NCI-H1417 (cell line): ENCODE measurements around the gene GTSE1.
"Not testable (repeated sequence)": the region's sequence is repeated elsewhere in the genome, so short reads cannot be mapped to it uniquely, and the experiment has no call there.

Experiments used
- DNase-seq, 3 experiments: peaks; one replicate each; lab custom pipeline; 2025; lab: John Stamatoyannopoulos, UW

Gene GTSE1

GRCh38 chr22:46292732-46293131 is 3.9 kb upstream of the GTSE1 start:
- no peak for DNase-seq

- no peak for DNase-seq
Measured at GRCh38 chr22:46293577-46294260, 3.0 kb upstream of the GTSE1 start.

- DNase-seq = no peak
Measured at GRCh38 chr22:46294784-46295183, 1.9 kb upstream of the GTSE1 start.

- DNase-seq = peak in 1 of 3 experiments; percentile 24
Measured at GRCh38 chr22:46295277-46295971, 1.2 kb upstream of the GTSE1 start.

GRCh38 chr22:46297151-46297812 is 612 bp downstream of the GTSE1 start:
- DNase-seq = peak in 2 of 3 experiments; percentile 46 to 60

GRCh38 chr22:46299101-46299500 is 2.4 kb downstream of the GTSE1 start:
- no peak for DNase-seq

- DNase-seq = no peak
Measured at GRCh38 chr22:46300491-46300890, 3.8 kb downstream of the GTSE1 start.

GRCh38 chr22:46303347-46303965 is 6.8 kb downstream of the GTSE1 start:
- no peak for DNase-seq

GRCh38 chr22:46308283-46308988 is 11.8 kb downstream of the GTSE1 start:
- DNase-seq = no peak

GRCh38 chr22:46309526-46310085 is 12.9 kb downstream of the GTSE1 start:
- no peak for DNase-seq

- DNase-seq = no peak
Measured at GRCh38 chr22:46312056-46312455, 15.4 kb downstream of the GTSE1 start.

- DNase-seq = not testable (repeated sequence)
Measured at GRCh38 chr22:46312848-46313247, 16.2 kb downstream of the GTSE1 start.

- no peak for DNase-seq
Measured at GRCh38 chr22:46315976-46316375, 19.3 kb downstream of the GTSE1 start.

GRCh38 chr22:46317646-46318045 is 21.0 kb downstream of the GTSE1 start:
- DNase-seq = no peak

GRCh38 chr22:46318576-46318975 is 21.9 kb downstream of the GTSE1 start:
- no peak for DNase-seq

GRCh38 chr22:46319319-46319718 is 22.6 kb downstream of the GTSE1 start:
- DNase-seq = no peak

- no peak for DNase-seq
Measured at GRCh38 chr22:46320166-46320710, 23.6 kb downstream of the GTSE1 start.

GRCh38 chr22:46320716-46321386 is 24.2 kb downstream of the GTSE1 start:
- no peak for DNase-seq

- no peak for DNase-seq
Measured at GRCh38 chr22:46322711-46323110, 26.0 kb downstream of the GTSE1 start.

GRCh38 chr22:46323162-46323561 is 26.5 kb downstream of the GTSE1 start:
- no peak for DNase-seq
